ENCODE measurements around the gene CCDC47.
A peak's percentile ranks its signal among the peaks of the same experiment; 100 is the strongest.
"Not testable (repeated sequence)": the region's sequence is repeated elsewhere in the genome, so short reads cannot be mapped to it uniquely, and the experiment has no call there.

CCDC47 gene, protein sequence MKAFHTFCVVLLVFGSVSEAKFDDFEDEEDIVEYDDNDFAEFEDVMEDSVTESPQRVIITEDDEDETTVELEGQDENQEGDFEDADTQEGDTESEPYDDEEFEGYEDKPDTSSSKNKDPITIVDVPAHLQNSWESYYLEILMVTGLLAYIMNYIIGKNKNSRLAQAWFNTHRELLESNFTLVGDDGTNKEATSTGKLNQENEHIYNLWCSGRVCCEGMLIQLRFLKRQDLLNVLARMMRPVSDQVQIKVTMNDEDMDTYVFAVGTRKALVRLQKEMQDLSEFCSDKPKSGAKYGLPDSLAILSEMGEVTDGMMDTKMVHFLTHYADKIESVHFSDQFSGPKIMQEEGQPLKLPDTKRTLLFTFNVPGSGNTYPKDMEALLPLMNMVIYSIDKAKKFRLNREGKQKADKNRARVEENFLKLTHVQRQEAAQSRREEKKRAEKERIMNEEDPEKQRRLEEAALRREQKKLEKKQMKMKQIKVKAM
- total RNA-seq, result 49.1 to 53.9 reads per million in 2 donors

DNA sequence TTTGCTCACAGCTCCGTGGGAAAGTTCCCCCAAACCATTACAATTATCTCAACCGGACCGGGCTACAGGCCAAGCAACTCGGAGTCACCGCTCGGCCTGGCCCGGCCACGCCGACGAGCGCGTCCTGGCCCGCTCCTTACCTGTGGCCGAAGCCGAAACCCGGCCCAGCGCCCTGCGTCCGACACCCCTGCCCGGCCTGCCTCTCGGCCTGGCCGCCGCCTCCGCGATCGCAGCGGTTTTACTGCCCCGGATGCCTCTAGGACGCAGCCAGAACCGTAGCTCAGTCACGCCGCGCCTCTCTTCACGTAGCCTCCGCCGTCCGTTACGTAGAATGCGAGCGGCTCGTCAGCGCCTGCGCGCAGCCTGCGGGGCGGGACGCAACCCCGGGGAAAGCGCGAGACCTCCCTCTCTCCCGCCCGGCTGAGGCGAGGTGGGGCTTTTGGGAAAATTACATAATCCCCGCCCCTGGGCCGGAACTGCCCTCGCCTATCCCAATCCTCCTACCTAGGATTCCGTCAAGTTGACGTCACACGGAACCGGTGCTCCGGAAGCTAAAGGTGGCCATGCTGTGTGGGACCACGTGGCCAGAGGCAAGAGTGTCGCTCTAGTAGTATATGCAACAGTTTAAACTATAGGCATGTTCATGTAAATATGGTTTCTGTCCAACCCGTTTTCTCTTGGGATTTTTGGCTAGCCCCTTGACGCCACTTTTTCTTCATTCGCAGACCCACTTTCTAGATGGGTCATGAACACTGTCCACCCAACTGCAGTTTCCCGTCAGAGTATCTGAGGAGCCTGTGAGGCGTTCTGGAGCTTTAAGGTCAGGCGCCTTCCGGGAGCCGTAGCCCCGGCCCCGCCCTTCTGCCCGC, at the start of gene CCDC47:
Gene CCDC47, minus strand, starts transcription at position 326 of the 869 bp plus-strand sequence. CDS start 7,422 bp downstream, outside the sequence.
- DNase-seq, result peak; percentile 93

DNA sequence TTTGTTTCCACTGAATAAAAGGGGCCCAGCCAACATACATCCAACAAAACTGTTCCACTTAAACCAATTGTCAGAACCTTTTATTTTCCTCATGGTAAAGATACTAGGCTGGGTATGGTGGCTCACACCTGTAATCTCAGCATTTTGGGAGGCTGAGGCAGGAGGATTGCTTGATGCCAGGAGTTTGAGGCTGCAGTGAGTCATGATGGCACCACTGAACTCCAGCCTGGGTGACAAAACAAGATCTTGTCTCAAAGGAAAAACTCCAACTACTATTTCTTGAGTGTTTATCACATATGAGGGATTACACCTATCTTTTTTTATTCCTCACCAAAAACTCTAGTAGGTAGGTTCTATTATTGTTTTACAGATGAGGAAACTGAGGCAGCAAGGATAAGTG, 49.1 kb upstream of the CCDC47 start:
- DNase-seq, result no peak

DNA sequence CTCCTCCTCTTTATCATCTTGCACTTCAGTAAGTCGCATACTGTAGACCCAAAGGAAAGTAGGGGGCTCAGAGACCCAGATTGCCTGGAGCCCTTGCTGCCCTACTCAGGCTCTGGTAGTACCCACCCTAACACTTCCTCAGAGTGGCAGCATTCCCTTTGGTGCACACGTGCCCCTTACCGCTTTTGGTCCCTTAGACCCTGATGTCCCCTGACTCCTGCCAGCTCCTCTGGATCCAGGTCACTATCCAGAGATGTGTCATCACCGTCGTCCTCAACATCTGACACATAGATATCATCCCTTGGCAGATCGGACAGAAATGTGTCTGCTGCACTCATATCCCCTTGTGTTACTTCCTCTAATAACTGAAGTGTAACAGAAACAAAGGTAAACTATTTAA, 48.4 kb upstream of the CCDC47 start:
- no peak for DNase-seq

DNA sequence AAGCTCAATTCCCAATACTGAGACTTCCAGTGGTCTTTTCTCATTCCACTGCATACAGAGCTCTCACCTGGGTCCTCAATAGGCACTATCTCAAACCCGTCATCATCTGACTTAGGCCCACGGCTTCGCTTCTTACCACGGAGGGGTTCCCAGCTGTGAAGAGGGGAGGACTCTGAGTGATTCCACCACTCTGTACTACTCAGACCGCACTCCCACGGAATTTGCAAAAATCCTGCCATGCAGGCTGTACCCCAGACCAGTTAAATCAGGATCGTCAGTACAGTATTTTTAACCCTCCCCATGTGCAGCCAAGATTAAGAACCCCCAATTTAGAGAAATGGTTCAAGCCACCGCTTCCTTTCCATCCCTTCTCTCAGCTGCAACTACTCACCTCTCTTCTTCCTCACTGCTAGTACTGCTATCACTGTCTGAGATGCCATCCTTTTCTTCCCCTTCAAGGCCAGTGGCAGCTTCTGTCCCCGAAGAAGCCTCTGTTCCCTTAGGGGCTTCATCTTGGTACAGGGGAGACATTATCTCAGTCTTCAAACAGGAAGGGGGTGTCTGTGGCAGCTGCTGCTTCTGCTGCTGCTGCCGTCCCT, 47.7 kb upstream of the CCDC47 start:
- no peak for DNase-seq

DNA sequence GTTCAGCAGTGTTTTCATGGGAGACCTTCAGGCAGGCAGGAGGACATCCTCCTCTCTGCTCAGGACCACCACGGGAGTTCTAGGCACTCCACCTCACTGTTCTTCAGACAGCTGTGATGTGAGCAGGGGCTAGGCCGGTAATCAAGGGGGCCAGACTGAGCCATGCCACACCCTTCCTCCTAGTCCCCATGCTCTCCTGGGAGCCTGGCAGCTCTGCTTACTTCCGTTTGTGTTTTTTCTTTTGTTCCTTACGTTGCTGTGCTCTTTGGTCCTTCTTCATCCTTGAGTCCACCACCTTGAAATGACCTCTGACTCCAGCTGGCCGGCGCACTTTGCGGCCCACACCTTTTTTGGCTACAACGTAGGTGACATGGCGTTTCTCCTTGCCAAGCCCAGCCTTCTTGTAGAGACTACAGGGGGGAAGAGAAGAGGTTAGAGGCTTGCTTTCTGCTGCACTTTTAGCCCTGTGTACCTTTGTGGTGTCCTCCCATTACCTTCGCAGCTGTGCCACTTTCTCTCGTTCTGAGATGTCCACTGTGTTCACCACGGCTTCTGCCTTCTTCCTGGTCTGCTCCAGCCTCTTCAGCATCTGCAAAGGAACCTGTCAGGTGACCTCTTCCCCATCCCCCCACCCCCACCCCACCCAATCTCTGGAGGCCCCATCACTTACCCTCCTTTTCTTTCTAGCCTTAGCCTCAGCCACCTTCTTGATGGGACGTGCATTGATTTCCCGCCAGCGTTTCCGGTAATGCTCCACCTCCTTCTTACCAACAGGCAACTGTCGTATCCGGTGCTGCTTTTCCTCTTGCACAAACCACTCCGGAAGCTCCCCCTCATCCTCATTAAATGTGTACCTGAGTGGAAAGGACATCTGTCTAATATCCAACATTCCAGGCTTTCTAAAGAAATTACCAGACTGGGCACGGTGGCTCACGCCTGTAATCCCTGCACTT, 46.5 kb upstream of the CCDC47 start:
- DNase-seq, result no peak

DNA sequence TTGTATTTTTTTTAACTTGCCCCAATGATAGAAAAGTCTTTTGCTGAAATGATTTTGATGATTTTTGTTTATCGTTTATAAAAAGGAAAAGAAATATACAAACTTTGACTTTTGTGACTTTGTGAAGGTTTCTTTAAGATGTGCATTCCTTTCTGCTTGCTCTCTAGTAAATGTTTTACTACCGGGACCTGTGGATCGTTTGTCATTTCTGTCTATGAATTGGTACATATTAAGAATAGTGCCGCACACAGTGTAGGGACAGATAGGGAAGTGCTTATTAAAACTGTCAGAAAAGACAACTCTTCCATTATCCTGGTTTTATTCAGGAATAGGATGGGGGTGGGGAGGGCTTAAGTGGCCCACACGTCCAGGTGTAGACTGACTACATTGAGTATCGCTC, 45.7 kb upstream of the CCDC47 start:
- DNase-seq, result no peak

DNA sequence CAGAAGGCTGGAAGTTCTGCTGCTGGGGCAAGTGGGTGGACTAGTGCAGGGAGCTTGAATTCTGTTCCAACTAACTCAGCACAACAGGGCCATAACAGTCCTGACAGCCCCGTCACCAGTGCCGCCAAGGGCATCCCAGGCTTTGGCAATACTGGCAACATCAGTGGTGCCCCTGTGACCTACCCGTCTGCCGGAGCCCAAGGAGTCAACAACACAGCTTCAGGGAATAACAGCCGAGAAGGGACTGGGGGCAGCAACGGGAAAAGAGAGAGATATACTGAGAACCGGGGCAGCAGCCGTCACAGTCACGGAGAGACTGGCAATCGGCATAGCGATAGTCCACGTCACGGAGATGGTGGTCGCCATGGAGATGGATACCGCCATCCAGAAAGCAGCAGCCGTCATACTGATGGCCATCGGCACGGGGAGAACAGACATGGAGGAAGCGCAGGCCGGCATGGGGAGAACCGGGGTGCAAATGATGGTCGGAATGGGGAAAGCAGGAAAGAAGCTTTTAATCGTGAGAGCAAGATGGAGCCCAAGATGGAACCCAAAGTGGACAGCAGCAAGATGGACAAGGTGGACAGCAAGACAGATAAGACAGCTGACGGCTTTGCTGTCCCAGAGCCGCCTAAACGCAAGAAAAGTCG, 44.5 kb upstream of the CCDC47 start:
- DNase-seq, result no peak

DNA sequence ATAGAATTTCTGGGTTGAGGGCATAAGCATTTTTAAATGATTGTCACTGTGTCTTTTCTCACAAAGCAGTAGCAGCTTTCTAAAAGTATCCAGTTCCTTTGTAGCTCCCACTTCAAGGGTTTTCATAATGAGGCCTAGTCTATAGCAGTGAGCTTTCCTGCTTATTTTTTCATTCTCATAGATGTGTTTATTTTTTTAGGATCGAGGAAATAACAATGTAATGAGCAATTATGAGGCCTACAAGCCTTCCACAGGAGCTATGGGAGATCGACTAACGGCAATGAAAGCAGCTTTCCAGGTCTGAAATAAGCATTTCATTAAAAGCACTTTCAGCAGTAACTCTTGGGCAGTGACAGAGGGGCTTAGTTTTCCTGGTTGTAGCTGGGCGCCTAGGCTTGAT, 43.3 kb upstream of the CCDC47 start:
- no peak for DNase-seq

DNA sequence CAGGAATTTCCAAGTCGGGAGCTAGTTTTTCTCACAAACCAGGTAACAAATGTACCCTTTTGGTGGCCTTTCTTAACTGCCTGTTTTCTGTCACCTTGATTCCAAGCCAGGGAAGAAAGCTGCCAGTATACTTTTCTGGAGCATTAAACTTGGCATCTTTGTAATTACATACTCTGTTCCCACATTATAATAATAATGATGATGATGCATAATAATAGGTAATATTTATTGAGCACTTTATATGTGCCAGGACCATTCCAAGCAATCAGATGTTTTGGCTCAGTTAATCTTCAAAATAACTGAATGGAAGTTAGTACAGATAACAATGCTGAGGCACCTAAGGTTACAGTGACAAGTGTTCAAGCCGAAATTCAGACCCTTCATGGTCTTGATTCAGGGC, 42.7 kb upstream of the CCDC47 start:
- DNase-seq, result no peak

DNA sequence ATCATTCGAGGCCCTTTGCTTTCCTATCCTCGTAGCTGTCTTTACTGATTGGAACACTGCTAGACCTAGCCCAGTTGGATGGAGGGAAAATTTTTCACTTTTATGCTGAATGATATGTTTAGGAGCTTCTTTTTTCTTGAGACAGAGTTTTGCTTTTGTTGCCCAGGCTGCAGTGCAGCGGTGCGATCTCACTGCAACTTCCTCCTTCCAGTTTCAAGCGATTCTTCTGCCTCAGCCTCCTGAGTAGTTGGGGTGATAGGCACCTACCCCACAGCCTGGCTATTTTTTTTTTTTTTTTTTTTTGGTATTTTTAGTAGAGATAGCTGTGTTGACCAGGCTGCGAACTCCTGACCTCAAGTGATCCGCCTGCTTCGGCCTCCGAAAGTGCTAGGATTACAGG, 36.6 kb upstream of the CCDC47 start:
- no peak for DNase-seq

DNA sequence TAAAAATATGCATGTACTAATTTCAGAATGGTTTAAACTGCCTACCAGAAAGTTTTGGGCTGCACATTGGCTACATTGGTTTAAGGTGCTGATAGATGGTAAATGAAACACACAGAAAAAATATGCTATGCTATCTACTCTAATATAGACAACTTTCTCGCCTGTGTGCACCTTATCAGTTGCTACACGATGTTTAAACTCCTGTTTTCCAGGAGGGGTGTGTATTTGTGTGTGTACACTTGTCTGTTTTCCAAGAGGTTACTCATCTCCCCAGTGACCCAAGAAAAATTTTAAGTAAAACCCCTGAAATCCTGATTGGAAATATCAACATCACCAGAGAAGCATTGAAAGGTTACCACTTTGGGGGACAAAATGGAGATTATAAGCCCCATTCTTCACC, 32.2 kb upstream of the CCDC47 start:
- DNase-seq, result no peak

DNA sequence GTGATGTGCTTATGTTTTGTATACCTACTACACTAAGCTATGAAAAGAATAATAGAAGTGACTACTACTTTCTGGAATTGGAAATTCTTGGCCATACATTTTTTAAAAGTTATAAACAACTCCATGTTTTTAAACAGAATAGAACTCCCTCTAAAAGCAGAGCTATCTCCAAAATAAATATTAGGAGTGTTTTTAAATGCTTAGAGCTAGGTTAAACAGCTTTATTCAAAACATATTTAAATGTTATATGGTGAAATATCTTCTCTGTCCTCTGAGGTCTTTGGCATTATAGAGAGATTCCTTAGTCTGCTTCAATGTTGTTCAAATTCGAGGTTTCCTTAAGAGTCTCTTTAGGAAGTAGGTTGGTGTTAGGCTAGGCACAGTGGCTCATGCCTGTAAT, 30.9 kb upstream of the CCDC47 start:
- no peak for DNase-seq

DNA sequence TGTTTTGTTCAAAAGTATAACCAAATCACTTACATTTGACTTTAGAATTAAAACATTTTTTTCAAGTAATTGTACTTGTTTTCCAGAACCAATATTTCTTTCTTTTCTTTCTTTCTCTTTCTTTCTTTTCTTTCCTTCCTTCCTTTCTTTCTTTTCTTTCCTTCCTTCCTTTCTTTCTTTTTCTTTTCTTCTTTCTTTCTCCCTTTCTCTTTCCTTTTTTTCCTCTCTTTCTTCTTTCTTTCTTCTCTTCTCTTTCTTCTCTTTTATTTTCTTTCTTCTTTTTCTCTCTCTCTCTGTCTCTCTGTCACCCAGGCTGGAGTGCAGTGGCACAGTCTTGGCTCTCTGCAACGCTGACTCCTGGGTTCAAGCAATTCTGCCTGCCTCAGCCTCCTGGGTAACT, 27.4 kb upstream of the CCDC47 start:
- no peak for DNase-seq

DNA sequence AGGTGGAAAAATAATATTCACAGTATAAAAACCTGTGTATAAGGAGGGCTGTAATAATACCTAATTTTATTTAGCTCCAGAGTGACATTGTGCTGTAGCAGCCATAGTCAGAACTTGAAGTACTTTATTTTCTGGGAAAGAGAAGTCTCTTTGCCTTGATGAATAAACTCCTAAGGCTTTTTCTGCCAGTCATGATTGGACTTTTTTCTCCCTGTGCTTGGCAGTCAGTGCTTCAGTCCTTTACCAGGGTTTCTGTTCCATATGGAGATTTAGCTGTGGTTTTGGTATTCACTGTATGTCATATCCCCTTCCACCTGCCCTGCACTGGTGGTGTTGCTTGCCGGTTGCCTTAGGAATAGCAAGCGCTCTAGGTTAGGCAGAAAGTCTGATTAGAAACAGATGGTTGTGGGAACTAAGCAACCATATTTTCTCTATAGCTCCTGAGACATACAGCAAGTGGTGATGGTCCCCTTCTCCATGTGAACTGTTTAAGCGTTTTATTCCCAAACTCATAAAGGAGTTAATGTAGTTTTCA, 25.2 kb upstream of the CCDC47 start:
- no peak for DNase-seq

DNA sequence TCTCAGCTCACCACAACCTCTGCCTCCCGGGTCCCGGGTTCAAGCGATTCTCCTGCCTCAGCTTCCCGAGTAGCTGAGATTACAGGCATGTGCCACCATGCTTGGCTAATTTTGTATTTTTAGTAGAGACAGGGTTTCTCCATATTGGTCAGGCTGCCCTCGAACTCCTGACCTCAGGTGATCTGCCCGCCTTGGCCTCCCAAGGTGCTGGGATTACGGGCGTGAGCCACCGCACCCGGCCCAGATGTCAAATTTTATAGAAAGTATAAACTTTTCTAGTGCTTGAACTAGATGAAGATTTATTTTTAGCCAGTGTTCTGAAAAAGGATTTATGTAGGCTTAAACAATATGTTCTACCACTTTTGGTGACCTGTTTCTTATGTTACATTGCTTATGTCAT, 23.0 kb upstream of the CCDC47 start:
- not testable (repeated sequence) for DNase-seq

DNA sequence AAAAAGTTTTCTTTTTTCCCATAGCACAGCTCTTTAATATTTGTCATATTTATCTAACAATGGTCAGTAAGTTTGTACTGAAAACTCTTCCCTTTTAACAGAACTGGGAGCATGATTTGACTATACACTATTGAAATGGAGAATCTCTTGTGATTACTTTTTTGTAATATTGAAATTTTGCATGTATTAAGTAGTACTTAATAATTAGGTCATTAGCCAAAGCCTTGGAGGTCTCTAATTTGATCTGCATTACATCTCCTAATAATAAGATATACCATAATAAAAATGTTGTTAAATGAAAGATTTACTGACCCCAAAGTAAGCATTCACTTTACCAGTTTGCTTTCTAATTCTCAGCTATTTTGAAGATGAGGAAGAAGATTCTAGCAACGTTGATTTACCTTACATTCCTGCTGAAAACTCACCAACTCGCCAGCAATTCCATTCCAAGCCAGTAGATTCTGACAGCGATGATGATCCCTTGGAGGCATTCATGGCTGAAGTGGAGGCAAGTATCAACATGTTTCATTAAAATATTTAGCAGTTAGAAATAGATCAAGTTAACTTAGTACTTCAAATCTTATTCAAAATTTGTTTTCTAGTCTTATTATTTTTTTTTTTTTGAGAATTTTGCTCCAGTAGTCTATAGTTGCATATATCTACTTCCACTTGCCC, 18.8 kb upstream of the CCDC47 start:
- no peak for DNase-seq

DNA sequence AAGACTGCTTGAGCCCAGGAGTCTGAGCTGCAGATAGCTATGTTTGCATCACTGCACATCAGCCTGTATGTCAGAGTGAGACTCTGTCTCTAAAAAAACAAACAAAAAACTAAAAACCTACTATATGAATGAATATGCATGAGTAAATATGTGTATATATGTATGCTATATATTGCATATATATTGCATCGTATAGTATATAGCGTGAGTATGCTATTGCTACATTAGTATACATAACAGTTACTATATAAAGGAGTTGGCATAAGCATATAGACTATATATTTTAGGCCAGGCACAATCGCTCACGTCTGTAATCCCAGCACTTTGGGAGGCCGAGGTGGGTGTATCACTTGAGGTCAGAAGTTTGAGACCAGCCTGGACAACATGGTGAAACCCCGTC, 16.7 kb upstream of the CCDC47 start:
- no peak for DNase-seq

DNA sequence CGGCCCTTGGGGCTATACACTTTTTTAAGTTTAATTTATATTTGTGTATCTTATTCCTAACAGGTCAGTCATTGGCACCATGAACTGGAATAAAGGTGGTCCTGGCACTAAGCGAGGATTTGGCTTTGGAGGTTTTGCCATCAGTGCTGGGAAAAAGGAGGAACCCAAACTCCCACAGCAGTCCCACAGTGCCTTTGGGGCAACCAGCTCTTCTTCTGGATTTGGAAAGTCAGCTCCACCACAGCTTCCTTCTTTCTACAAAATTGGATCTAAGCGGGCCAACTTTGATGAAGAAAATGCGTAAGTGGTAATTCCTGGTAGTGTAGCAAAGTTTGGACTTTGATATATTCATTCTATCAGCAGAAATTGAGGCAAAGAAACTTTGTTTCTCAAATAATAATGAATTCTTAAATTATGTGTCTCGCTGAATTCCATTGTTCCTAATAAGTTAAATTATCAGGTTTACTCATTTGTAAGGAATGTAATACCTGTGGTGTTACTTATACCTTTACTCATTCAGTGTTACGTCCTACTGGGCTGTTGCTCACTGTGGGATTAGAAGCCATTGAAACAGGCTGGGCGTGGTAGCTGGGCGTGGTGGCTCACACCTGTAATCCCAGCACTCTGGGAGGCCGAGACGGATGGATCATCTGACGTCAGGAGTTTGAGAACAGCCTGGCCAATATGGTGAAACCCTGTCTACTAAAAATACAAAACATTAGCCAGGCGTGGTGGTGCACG, 13.7 kb upstream of the CCDC47 start:
- DNase-seq, result no peak

DNA sequence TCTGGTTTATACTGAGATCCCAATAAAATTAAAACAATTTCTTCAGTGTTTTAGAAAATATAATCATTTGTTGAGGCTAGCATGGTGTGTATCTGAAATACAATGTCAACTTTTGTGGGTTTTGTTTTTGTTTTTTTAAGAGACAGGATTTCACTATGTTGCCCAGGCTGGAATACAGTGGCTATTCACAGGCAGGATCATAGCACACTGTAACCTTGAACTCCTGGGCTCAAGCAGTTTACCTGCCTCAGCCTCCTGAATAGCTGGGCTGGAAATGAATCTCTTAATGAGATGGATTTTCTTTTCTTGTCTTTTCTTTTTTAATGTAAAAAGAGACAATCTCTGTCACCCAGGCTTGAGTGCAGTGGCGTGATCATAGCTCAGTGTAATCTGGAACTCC, 12.7 kb upstream of the CCDC47 start:
- DNase-seq, result no peak

DNA sequence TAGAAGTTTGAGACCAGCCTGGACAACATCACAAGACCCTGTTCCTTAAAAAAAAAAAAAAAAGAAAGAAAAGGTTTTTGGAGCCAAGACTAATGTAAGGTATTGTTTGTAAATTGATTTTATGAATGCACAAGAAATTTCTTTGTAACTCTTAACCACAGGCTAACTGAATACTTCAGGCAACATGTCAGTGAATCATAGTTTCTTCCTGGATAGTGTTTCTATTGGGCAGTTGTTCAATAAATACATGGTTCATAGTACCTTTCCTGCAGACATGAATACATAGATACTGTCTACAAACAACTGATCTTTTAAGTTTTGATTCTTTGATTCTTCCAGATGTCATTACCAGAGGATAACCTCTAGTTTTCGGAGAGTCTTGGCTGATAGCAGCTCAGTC, 12.2 kb upstream of the CCDC47 start:
- no peak for DNase-seq
